GM18507 (cell line): ENCODE measurements around the gene FSTL5.

ENCODE experiments used
- DNase-seq: peaks from one replicate; pipeline ENCODE4 v3.0.0; 2011; ENCODE audit warnings: low read depth; ENCODE audit not compliant: insufficient read length; ENCODE audit errors: extremely low spot score
- FAIRE-seq: peaks from 2 replicates; lab custom pipeline; 2011; peaks lifted over from hg19 to GRCh38; lab: Jason Lieb, UNC

FSTL5 gene

GRCh38 chr4:161403781-161404180 lies 760.0 kb downstream of the FSTL5 start:
- FAIRE-seq (no peak), DNase-seq (no peak)

- DNase-seq (no peak), FAIRE-seq (no peak)
Measured at GRCh38 chr4:161393602-161394001, 770.2 kb downstream of the FSTL5 start.

- DNase-seq (no peak), FAIRE-seq (no peak)
Measured at GRCh38 chr4:161382655-161383054, 781.1 kb downstream of the FSTL5 start.

GRCh38 chr4:161376275-161376674 lies 787.5 kb downstream of the FSTL5 start:
- FAIRE-seq (no peak), DNase-seq (no peak)

DNA sequence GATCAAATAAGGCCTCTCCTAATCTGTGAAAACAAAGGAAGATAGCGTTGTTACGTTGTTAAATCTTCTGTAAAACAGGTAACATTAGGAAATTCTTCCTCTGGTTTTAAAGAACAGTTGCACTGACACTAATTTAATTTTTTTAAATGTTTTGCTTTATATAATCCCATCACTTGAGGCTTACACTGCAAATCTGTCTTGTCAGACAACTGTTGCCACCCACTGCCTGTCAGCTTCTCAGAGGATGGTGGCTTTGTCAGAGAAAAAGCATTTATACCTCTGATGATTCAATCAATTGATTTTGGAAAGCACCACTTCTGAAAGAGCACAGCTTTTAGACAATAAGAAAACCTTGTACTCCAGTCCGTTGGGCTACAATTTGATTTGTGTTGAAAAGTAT lies 799.1 kb downstream of the FSTL5 start:
- FAIRE-seq (no peak), DNase-seq (no peak)

DNA sequence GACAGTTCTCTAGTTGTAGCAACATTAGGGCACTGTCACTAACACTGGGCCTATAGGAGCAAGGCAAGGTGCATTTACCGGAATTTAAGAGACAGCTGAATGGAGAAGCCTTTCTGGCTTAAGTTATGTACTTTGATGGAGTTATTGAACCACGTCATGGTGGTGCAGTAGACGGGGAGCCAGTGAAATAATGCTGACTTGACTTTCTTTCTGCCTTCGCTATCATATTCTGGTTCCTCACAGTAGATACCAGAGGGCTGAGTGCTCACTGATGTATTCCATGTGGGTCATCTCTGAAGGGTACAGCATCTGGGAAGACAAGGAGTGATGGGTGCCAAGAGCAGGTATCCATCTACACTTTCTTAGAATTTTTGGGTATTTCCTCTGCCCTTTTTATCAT lies 802.8 kb downstream of the FSTL5 start:
- DNase-seq (no peak), FAIRE-seq (no peak)

GRCh38 chr4:161359491-161359890 lies 804.3 kb downstream of the FSTL5 start:
- DNase-seq (no peak), FAIRE-seq (no peak)

- DNase-seq = no peak
Measured at GRCh38 chr4:161356351-161356750, 807.4 kb downstream of the FSTL5 start.

GRCh38 chr4:161350946-161351345 lies 812.9 kb downstream of the FSTL5 start:
- DNase-seq = no peak
- no peak for FAIRE-seq

More at GRCh38 chr4:161356351-161356750, 807.4 kb downstream of the FSTL5 start:
- FAIRE-seq = no peak

- DNase-seq (no peak), FAIRE-seq (no peak)
Measured at GRCh38 chr4:161345741-161346140, 818.1 kb downstream of the FSTL5 start.

- no peak for DNase-seq
- FAIRE-seq = no peak
Measured at GRCh38 chr4:161343569-161343950, 820.2 kb downstream of the FSTL5 start.

- FAIRE-seq = no peak
- no peak for DNase-seq
Measured at GRCh38 chr4:161342881-161343568, 820.8 kb downstream of the FSTL5 start.

DNA sequence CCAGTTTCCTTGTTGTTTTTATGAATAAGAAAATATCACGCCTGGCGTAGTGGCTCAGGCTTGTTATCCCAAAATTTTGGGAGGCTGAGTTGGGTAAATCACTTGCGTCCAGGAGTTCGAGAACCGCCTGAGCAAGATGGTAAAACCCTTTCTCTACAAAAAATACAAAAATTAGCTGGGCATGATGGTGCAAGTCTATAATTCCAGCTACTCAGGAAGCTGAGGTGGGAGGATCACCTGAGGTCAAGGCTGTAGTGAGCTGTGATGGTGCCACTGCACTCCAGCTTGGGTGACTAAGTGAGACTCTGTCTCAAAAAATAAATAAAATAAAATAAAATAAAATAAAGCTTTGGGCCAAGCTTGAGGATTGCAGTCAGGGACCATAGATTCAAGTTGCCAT lies 827.2 kb downstream of the FSTL5 start:
- no peak for DNase-seq
- FAIRE-seq = no peak

DNA sequence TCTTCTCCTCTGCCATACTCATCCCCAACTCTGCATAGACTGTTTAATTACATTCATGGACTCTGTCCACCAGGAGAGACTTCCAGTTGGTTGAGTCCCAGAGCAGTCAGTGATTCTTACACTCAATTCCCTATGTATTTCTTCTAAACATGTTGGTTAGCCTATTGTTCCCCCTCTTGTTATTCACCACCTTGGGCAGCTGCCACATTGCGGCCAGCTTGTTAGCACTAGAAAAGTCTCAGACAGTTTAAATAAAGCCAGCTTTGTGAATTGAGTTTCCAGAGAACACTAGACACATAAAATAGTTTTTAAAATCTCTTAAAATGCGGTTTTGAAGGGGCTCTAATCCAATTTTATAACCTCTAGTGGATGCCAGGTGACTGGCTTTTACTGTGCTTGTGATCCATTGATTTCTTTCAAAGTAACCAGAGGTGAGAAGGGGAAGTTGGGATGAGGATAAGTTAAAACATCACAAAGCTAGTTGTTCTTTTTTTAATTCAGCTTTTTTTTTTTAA lies 827.7 kb downstream of the FSTL5 start:
- no peak for FAIRE-seq
- no peak for DNase-seq
